T-cell (primary cell): Measurements from ENCODE around the gene DFFA. TPM values are rescaled to one million over a fixed set of nuclear protein-coding genes. Genes with fewer than 3 reads are reported as not detected.

Experiments used
- ATAC-seq, 4 experiments: fragments of 200-7000 bp in 3 of 4; fragments of 150-1000 bp in 1 of 4; cut with Tn5 transposase; replicated peaks in 1 of 4; 1 replicate in 3 of 4; 2 replicates in 1 of 4; pipeline ENCODE4 v1.10.0; 2021; ENCODE audit warnings: moderate library complexity in 3 of 4, mild to moderate bottlenecking in 2 of 4, moderate number of reproducible peaks in 1 of 4
- CTCF ChIA-PET, 2 donors: fragments of 300-600 bp; sonication (Branson Sonifier 250); formaldehyde crosslinking; loops; one replicate each; lab custom pipeline; 2022; ENCODE audit warnings: antibody characterized with exemption in 2 of 2; lab: Charles Lee
- POLR2A ChIA-PET, 2 donors: fragments of 300-600 bp; sonication (Branson Sonifier 250); formaldehyde crosslinking; loops; one replicate each; lab custom pipeline; 2022; ENCODE audit warnings: antibody characterized with exemption in 2 of 2; lab: Charles Lee
- DNase-seq, 35 experiments: peaks; one replicate each; pipeline versions ENCODE4 v3.0.0 to v3.0.0-alpha.2; 2013 to 2023
- H3K27ac ChIP-seq: one replicate; pipeline ENCODE4 v1.5.1; 2013; ENCODE audit warnings: low read length
- H3K27me3 ChIP-seq, 2 experiments: replicated peaks in 1 of 2; 1 replicate in 1 of 2; 2 replicates in 1 of 2; pipeline versions ENCODE4 v1.6.1 to v1.7.0; 2013; ENCODE audit warnings: low read length in 1 of 2, mixed read lengths in 1 of 2; ENCODE audit not compliant: control insufficient read depth in 2 of 2, insufficient read depth in 2 of 2; ENCODE audit errors: extremely low read depth in 1 of 2
- H3K36me3 ChIP-seq, 2 donors: 1 replicate in 1 of 2; 2 replicates in 1 of 2; pipeline versions ENCODE4 v1.6.1 to v1.7.0; 2013; ENCODE audit warnings: low read length in 1 of 2; ENCODE audit not compliant: control insufficient read depth in 2 of 2, insufficient read depth in 1 of 2; ENCODE audit errors: extremely low read depth in 1 of 2
- H3K4me1 ChIP-seq, 2 experiments: 1 replicate in 1 of 2; 2 replicates in 1 of 2; pipeline versions ENCODE4 v1.6.1 to v1.7.0; 2013; ENCODE audit warnings: low read length in 2 of 2, mixed read lengths in 1 of 2; ENCODE audit not compliant: insufficient read depth in 2 of 2, control insufficient read depth in 1 of 2; ENCODE audit errors: extremely low read depth in 1 of 2
- H3K4me3 ChIP-seq, 2 donors: 1 replicate in 1 of 2; 2 replicates in 1 of 2; pipeline versions ENCODE4 v1.5.1 to v1.7.0; 2013; ENCODE audit warnings: mild to moderate bottlenecking in 2 of 2, low read length in 1 of 2, moderate library complexity in 1 of 2; ENCODE audit not compliant: control insufficient read depth in 1 of 2; ENCODE audit errors: extremely low read depth in 1 of 2
- H3K9me3 ChIP-seq: 2 replicates; pipeline ENCODE4 v1.7.0; 2013
- H3K27ac Mint-ChIP-seq, 2 donors: one replicate each; pipeline ENCODE4 v1.8.0; 2020 to 2021; ENCODE audit warnings: mild to moderate bottlenecking in 2 of 2, mixed read lengths in 2 of 2
- H3K27me3 Mint-ChIP-seq, 2 donors: one replicate each; pipeline ENCODE4 v1.8.0; 2021 to 2022; ENCODE audit warnings: mixed read lengths in 2 of 2
- H3K36me3 Mint-ChIP-seq: one replicate; pipeline ENCODE4 v1.8.0; 2021; ENCODE audit warnings: mixed read lengths
- H3K4me1 Mint-ChIP-seq, 3 donors: one replicate each; pipeline ENCODE4 v1.8.0; 2020 to 2022; ENCODE audit warnings: mixed read lengths in 3 of 3, mild to moderate bottlenecking in 1 of 3
- H3K4me3 Mint-ChIP-seq, 3 donors: one replicate each; pipeline ENCODE4 v1.8.0; 2020 to 2022; ENCODE audit warnings: mild to moderate bottlenecking in 3 of 3, mixed read lengths in 3 of 3, moderate library complexity in 3 of 3
- H3K9me3 Mint-ChIP-seq, 3 donors: one replicate each; pipeline ENCODE4 v1.8.0; 2020 to 2022; ENCODE audit warnings: mixed read lengths in 3 of 3
- WGBS: methylation state at CpG from one replicate; pipeline ENCODE4 v1.1.5; 2013; ENCODE audit warnings: missing lambda C conversion rate; ENCODE audit not compliant: insufficient coverage; 5-methylcytosine and 5-hydroxymethylcytosine counted together
- total RNA-seq, 35 experiments: library from RNA in 6 of 35; stranded (reverse) in 6 of 35; fragments of 120-200 nt in 1 of 35; gene quantifications; one replicate each; pipeline versions ENCODE4 v1.2.1 to v1.2.4 and lab custom pipeline; 2013 to 2026

The DFFA gene
- total RNA-seq, 5 donors from 2014 or later (not counting 1 experiment from before 2014, with no cell fraction given) = 19.3 to 32.9 (median 26.0) TPM

GRCh38 chr1:10513199-10513598 lies 40.9 kb upstream of the DFFA start:
- H3K27me3 ChIP-seq = no peaks in the 10 kb centered on the region
- peak overlapping the region in 1 of 3 donors; percentile 51 for H3K4me3 Mint-ChIP-seq
- no peaks in the 10 kb centered on the region for H3K27me3 Mint-ChIP-seq
- WGBS = 67% methylated on average over 3 of the region's 5 CpGs
- no peak for DNase-seq
- no peak overlapping the region for H3K4me3 ChIP-seq
- ATAC-seq = no peak
- peaks cover 5% of the 10 kb centered on the region for H3K36me3 Mint-ChIP-seq
- H3K27ac Mint-ChIP-seq = peak overlapping the region; percentile 92 to 93
- ChIA-PET POLR2A (no interaction called here), CTCF (interaction anchor here in 1 of 2 donors (0.7 to 7.2 kb wide), 2 partner anchors 17 to 1951 kb away, joined by 3 to 68 read pairs; no protein-coding TSS in a partner anchor)
- peaks cover 0 to 2% of the 10 kb centered on the region in 2 donors for H3K36me3 ChIP-seq
- H3K9me3 Mint-ChIP-seq = no peaks in the 10 kb centered on the region
- peaks cover 35 to 80% of the 10 kb centered on the region in 2 experiments for H3K4me1 ChIP-seq
- peak overlapping the region; percentile 94 for H3K27ac ChIP-seq
- H3K4me1 Mint-ChIP-seq = peaks cover 82 to 92% (median 83%) of the 10 kb centered on the region in 3 donors
- H3K9me3 ChIP-seq = no peaks in the 10 kb centered on the region

GRCh38 chr1:10511494-10511885 lies 39.2 kb upstream of the DFFA start:
- Histone ChIP-seq H3K9me3 (no peaks in the 10 kb centered on the region), H3K36me3 (peaks cover 0 to 2% of the 10 kb centered on the region in 2 donors), H3K27ac (peak overlapping the region; percentile 94), H3K4me1 (peaks cover 35 to 82% of the 10 kb centered on the region in 2 experiments), H3K4me3 (peak overlapping the region; percentile 12 to 35), H3K27me3 (no peaks in the 10 kb centered on the region)
- peaks cover 78 to 88% (median 80%) of the 10 kb centered on the region in 3 donors for H3K4me1 Mint-ChIP-seq
- WGBS = 17% methylated on average over 3 of the region's 3 CpGs
- no peak for DNase-seq
- peak overlapping the region; percentile 92 to 93 for H3K27ac Mint-ChIP-seq
- peak overlapping the region; percentile 66 to 71 (median 68) for H3K4me3 Mint-ChIP-seq
- H3K27me3 Mint-ChIP-seq = no peaks in the 10 kb centered on the region
- POLR2A ChIA-PET = interaction anchor here in 1 of 2 donors (0.7 to 1.1 kb wide), 2 partner anchors 12 to 394 kb away, joined by 3 to 4 read pairs; no protein-coding TSS in a partner anchor
- CTCF ChIA-PET = interaction anchor here in 1 of 2 donors (0.8 to 7.2 kb wide), 5 partner anchors 11 to 302 kb away, joined by 3 to 68 read pairs (median 5); no protein-coding TSS in a partner anchor
- ATAC-seq = no peak
- H3K9me3 Mint-ChIP-seq = no peaks in the 10 kb centered on the region
- no peaks in the 10 kb centered on the region for H3K36me3 Mint-ChIP-seq

GRCh38 chr1:10510520-10511493 lies 38.5 kb upstream of the DFFA start:
- Histone ChIP-seq H3K9me3 (no peaks in the 10 kb centered on the region), H3K36me3 (peaks cover 0 to 2% of the 10 kb centered on the region in 2 donors), H3K27me3 (no peaks in the 10 kb centered on the region), H3K4me3 (peak overlapping the region; percentile 12 to 35), H3K27ac (peak overlapping the region; percentile 94), H3K4me1 (peaks cover 31 to 75% of the 10 kb centered on the region in 2 experiments)
- Mint-ChIP-seq H3K27ac (peak overlapping the region; percentile 92 to 93), H3K27me3 (no peaks in the 10 kb centered on the region), H3K9me3 (no peaks in the 10 kb centered on the region), H3K36me3 (no peaks in the 10 kb centered on the region), H3K4me3 (peak overlapping the region; percentile 66 to 71 (median 68)), H3K4me1 (peaks cover 75 to 83% (median 75%) of the 10 kb centered on the region in 3 donors)
- DNase-seq (peak; percentile 43 to 84 (median 71)), ATAC-seq (peak; percentile 93 to 98 (median 96))
- 10% methylated on average over 4 of the region's 12 CpGs for WGBS
- ChIA-PET POLR2A (interaction anchor here in 1 of 2 donors (0.6 to 1.1 kb wide), 3 partner anchors 11 to 495 kb away, joined by 3 to 14 read pairs (median 4); no protein-coding TSS in a partner anchor), CTCF (interaction anchor here in 1 of 2 donors (0.6 to 7.2 kb wide), 7 partner anchors 12 to 301 kb away, joined by 3 to 68 read pairs (median 5); no protein-coding TSS in a partner anchor)

- CTCF ChIA-PET = interaction anchor here in 1 of 2 donors (0.6 to 7.2 kb wide), 3 partner anchors 13 to 54 kb away, joined by 4 to 68 read pairs (median 6); no protein-coding TSS in a partner anchor
- H3K27ac Mint-ChIP-seq = peak overlapping the region; percentile 92 to 93
- H3K27ac ChIP-seq = peak overlapping the region; percentile 94
- H3K36me3 Mint-ChIP-seq = no peaks in the 10 kb centered on the region
- peaks cover 0 to 2% of the 10 kb centered on the region in 2 donors for H3K36me3 ChIP-seq
- peaks cover 28 to 67% of the 10 kb centered on the region in 2 experiments for H3K4me1 ChIP-seq
- WGBS = 100% methylated on average over 1 of the region's 6 CpGs
- POLR2A ChIA-PET = no interaction called here
- H3K4me3 ChIP-seq = peak overlapping the region in 1 of 2 donors; percentile 35
- ATAC-seq = no peak
- H3K27me3 Mint-ChIP-seq = no peaks in the 10 kb centered on the region
- peaks cover 69 to 76% (median 70%) of the 10 kb centered on the region in 3 donors for H3K4me1 Mint-ChIP-seq
- H3K9me3 Mint-ChIP-seq = no peaks in the 10 kb centered on the region
- no peaks in the 10 kb centered on the region for H3K9me3 ChIP-seq
- no peaks in the 10 kb centered on the region for H3K27me3 ChIP-seq
- H3K4me3 Mint-ChIP-seq = peak overlapping the region; percentile 66 to 71 (median 68)
- DNase-seq = no peak
Observed at GRCh38 chr1:10509809-10510509, 37.6 kb upstream of the DFFA start.

GRCh38 chr1:10508511-10508951 lies 36.2 kb upstream of the DFFA start:
- CTCF ChIA-PET = interaction anchor here (0.6 to 7.2 kb wide), 9 partner anchors 8 to 1938 kb away, joined by 3 to 68 read pairs (median 3); no protein-coding TSS in a partner anchor
- Histone ChIP-seq H3K36me3 (peaks cover 0 to 2% of the 10 kb centered on the region in 2 donors), H3K27ac (no peak overlapping the region), H3K27me3 (no peaks in the 10 kb centered on the region), H3K9me3 (no peaks in the 10 kb centered on the region), H3K4me3 (no peak overlapping the region), H3K4me1 (peaks cover 26 to 56% of the 10 kb centered on the region in 2 experiments)
- Mint-ChIP-seq H3K27ac (peak overlapping the region; percentile 44 to 71), H3K4me3 (no peak overlapping the region), H3K36me3 (no peaks in the 10 kb centered on the region), H3K9me3 (no peaks in the 10 kb centered on the region), H3K27me3 (no peaks in the 10 kb centered on the region), H3K4me1 (peaks cover 55 to 67% (median 55%) of the 10 kb centered on the region in 3 donors)
- DNase-seq (no peak), ATAC-seq (no peak)
- 100% methylated on average over 3 of the region's 3 CpGs for WGBS
- POLR2A ChIA-PET = no interaction called here
